ENCODE measurements around the gene KLK3.
"Not testable (repeated sequence)": the region's sequence is repeated elsewhere in the genome, so short reads cannot be mapped to it uniquely, and the experiment has no call there.

Gene KLK3

GRCh38 chr19:50870417-50871089, 15.8 kb downstream of the KLK3 start:
- DNase-seq: no peak

GRCh38 chr19:50873056-50873455, 18.3 kb downstream of the KLK3 start, which contains the start of gene KLK2:
Gene KLK2 (plus strand): TSS chr19:50873439. CDS start chr19:50873474, 35 bp downstream.
- DNase-seq: no peak

GRCh38 chr19:50874211-50874610, 19.5 kb downstream of the KLK3 start:
- DNase-seq: no peak

GRCh38 chr19:50875795-50876422, 21.2 kb downstream of the KLK3 start:
- peak; percentile 5 for DNase-seq

GRCh38 chr19:50876456-50876855, 21.7 kb downstream of the KLK3 start:
- DNase-seq: no peak

GRCh38 chr19:50877338-50877737, 22.6 kb downstream of the KLK3 start:
- DNase-seq: no peak

- DNase-seq: no peak
These were observed 24.1 kb downstream of the KLK3 start for GRCh38 chr19:50878851-50879250.

- DNase-seq: no peak
These were observed 25.5 kb downstream of the KLK3 start for GRCh38 chr19:50880241-50880640.

- DNase-seq: no peak
These were observed 27.5 kb downstream of the KLK3 start for GRCh38 chr19:50882188-50882587.

- no peak for DNase-seq
These were observed 34.9 kb downstream of the KLK3 start for GRCh38 chr19:50889638-50890037.

- DNase-seq: no peak
These were observed 35.9 kb downstream of the KLK3 start for GRCh38 chr19:50890422-50891252.

GRCh38 chr19:50891253-50891625, 36.5 kb downstream of the KLK3 start:
- no peak for DNase-seq

- no peak for DNase-seq
These were observed 38.5 kb downstream of the KLK3 start for GRCh38 chr19:50893047-50893736.

GRCh38 chr19:50894478-50895356, 40.0 kb downstream of the KLK3 start:
- no peak for DNase-seq

- DNase-seq: not testable (repeated sequence)
These were observed 41.4 kb downstream of the KLK3 start for GRCh38 chr19:50896089-50896590.

GRCh38 chr19:50896591-50897190, 42.0 kb downstream of the KLK3 start:
- peak; percentile 80 for DNase-seq

GRCh38 chr19:50897191-50897607, 42.5 kb downstream of the KLK3 start:
- peak; percentile 28 for DNase-seq

GRCh38 chr19:50897612-50898011, 42.9 kb downstream of the KLK3 start:
- no peak for DNase-seq

GRCh38 chr19:50898018-50898417, 43.3 kb downstream of the KLK3 start:
- DNase-seq: no peak

- DNase-seq: no peak
These were observed 44.9 kb downstream of the KLK3 start for GRCh38 chr19:50899569-50899968.

- DNase-seq: no peak
These were observed 47.9 kb downstream of the KLK3 start for GRCh38 chr19:50902640-50903039.
